Brain microvascular endothelial cell (primary cell): ENCODE measurements around the gene ATP2B2.

Source experiments
- DNase-seq: peaks from one replicate; pipeline ENCODE4 v3.0.0-alpha.2; 2020
- H3K27ac ChIP-seq: fragments of 250-450 bp; sonication (Bioruptor Pico); 2 replicates; pipeline ENCODE4 v1.5.1; 2020; ENCODE audit warnings: mild to moderate bottlenecking, moderate library complexity
- H3K27me3 ChIP-seq: fragments of 250-450 bp; sonication (Bioruptor Pico); replicated peaks from 2 replicates; pipeline ENCODE4 v1.5.1; 2020; ENCODE audit warnings: mild to moderate bottlenecking
- H3K36me3 ChIP-seq: fragments of 250-450 bp; sonication (Bioruptor Pico); replicated peaks from 2 replicates; pipeline ENCODE4 v1.5.1; 2020; ENCODE audit warnings: mild to moderate bottlenecking
- H3K4me3 ChIP-seq: 2 replicates; pipeline ENCODE4 v1.5.1; 2011; ENCODE audit warnings: low read depth, mild to moderate bottlenecking, control low read depth, low read length, moderate library complexity
- CTCF ChIP-seq: IDR thresholded peaks from 2 replicates; pipeline ENCODE4 v1.5.1; 2011; ENCODE audit warnings: low read depth, mild to moderate bottlenecking, moderate library complexity, low read length, control low read depth, inconsistent platforms; ENCODE audit errors: missing control alignments
- in situ Hi-C: cut with HindIII; loops from 2 replicates; pipeline ENCODE4 v1.10.0; 2017; ENCODE audit warnings: low sequenced_read_pairs, low pct_ligation_motif_present

Gene ATP2B2

GRCh38 chr3:10438902-10439610, 66.3 kb downstream of the ATP2B2 start:
- peak overlapping the region; percentile 70 for H3K27ac ChIP-seq
- no peaks in the 10 kb centered on the region for H3K27me3 ChIP-seq
- in situ Hi-C loops, result no loop called here
- TF ChIP-seq CTCF, result no peak
- H3K4me3 ChIP-seq, result no peak overlapping the region
- H3K36me3 ChIP-seq, result no peaks in the 10 kb centered on the region
- DNase-seq, result no peak

- H3K27ac ChIP-seq, result peak overlapping the region; percentile 70
- in situ Hi-C loops, result no loop called here
- H3K27me3 ChIP-seq, result no peaks in the 10 kb centered on the region
- no peak for TF ChIP-seq CTCF
- no peak overlapping the region for H3K4me3 ChIP-seq
- H3K36me3 ChIP-seq, result no peaks in the 10 kb centered on the region
- peak; percentile 96 for DNase-seq
These were observed 67.1 kb downstream of the ATP2B2 start for GRCh38 chr3:10437995-10438901.

- Histone ChIP-seq H3K36me3 (no peaks in the 10 kb centered on the region), H3K4me3 (no peak overlapping the region), H3K27ac (peak overlapping the region; percentile 70), H3K27me3 (no peaks in the 10 kb centered on the region)
- TF ChIP-seq CTCF, result no peak
- in situ Hi-C loops, result no loop called here
- peak; percentile 78 for DNase-seq
These were observed 68.0 kb downstream of the ATP2B2 start for GRCh38 chr3:10437272-10437994.

GRCh38 chr3:10435850-10436249, 69.5 kb downstream of the ATP2B2 start:
- no peak overlapping the region for H3K4me3 ChIP-seq
- in situ Hi-C loops, result no loop called here
- no peaks in the 10 kb centered on the region for H3K27me3 ChIP-seq
- no peaks in the 10 kb centered on the region for H3K36me3 ChIP-seq
- no peak for DNase-seq
- no peak for TF ChIP-seq CTCF
- H3K27ac ChIP-seq, result no peak overlapping the region

- no peak overlapping the region for H3K4me3 ChIP-seq
- no peaks in the 10 kb centered on the region for H3K27me3 ChIP-seq
- in situ Hi-C loops, result no loop called here
- no peak overlapping the region for H3K27ac ChIP-seq
- TF ChIP-seq CTCF, result no peak
- DNase-seq, result no peak
- H3K36me3 ChIP-seq, result no peaks in the 10 kb centered on the region
These were observed 70.4 kb downstream of the ATP2B2 start for GRCh38 chr3:10434938-10435336.
